Hematopoietic multipotent progenitor cell treated with erythropoietin and hydrocortisone succinate and interleukin-3 and kit ligand, for 6 days (in vitro differentiated cells): ENCODE data around the gene CD84.
"Not testable (repeated sequence)": the region's sequence is repeated elsewhere in the genome, so short reads cannot be mapped to it uniquely, and the experiment has no call there.

Experiments used
- DNase-seq: peaks from one replicate; pipeline ENCODE4 v3.0.0-alpha.2; 2015

CD84 gene

GRCh38 chr1:160567858-160568682 lies 11.2 kb downstream of the CD84 start:
- peak; percentile 85 for DNase-seq

- no peak for DNase-seq
Measured at GRCh38 chr1:160567341-160567740, 12.0 kb downstream of the CD84 start.

- no peak for DNase-seq
Measured at GRCh38 chr1:160565564-160565963, 13.7 kb downstream of the CD84 start.

- not testable (repeated sequence) for DNase-seq
Measured at GRCh38 chr1:160563230-160563629, 16.1 kb downstream of the CD84 start.

GRCh38 chr1:160562745-160563144 lies 16.6 kb downstream of the CD84 start:
- not testable (repeated sequence) for DNase-seq

GRCh38 chr1:160560806-160561205 lies 18.5 kb downstream of the CD84 start:
- no peak for DNase-seq

- DNase-seq: no peak
Measured at GRCh38 chr1:160560045-160560705, 19.1 kb downstream of the CD84 start.

- not testable (repeated sequence) for DNase-seq
Measured at GRCh38 chr1:160559437-160559836, 19.9 kb downstream of the CD84 start.

- DNase-seq: peak; percentile 74
Measured at GRCh38 chr1:160558660-160559380, 20.5 kb downstream of the CD84 start.

GRCh38 chr1:160553778-160554177 lies 25.5 kb downstream of the CD84 start:
- DNase-seq: no peak

GRCh38 chr1:160552425-160552824 lies 26.9 kb downstream of the CD84 start:
- DNase-seq: peak; percentile 43

- peak; percentile 70 for DNase-seq
Measured at GRCh38 chr1:160550572-160551034, 28.7 kb downstream of the CD84 start.

- DNase-seq: no peak
Measured at GRCh38 chr1:160549665-160550006, 29.7 kb downstream of the CD84 start.

- no peak for DNase-seq
Measured at GRCh38 chr1:160548960-160549664, 30.2 kb downstream of the CD84 start.

- no peak for DNase-seq
Measured at GRCh38 chr1:160548183-160548582, 31.1 kb downstream of the CD84 start.

GRCh38 chr1:160547422-160547821 lies 31.9 kb downstream of the CD84 start:
- DNase-seq: no peak

- DNase-seq: no peak
Measured at GRCh38 chr1:160546942-160547341, 32.4 kb downstream of the CD84 start.

GRCh38 chr1:160544647-160545046 lies 34.6 kb downstream of the CD84 start:
- peak; percentile 85 for DNase-seq

- DNase-seq: no peak
Measured at GRCh38 chr1:160542303-160542945, 36.9 kb downstream of the CD84 start.

- peak; percentile 30 for DNase-seq
Measured at GRCh38 chr1:160541622-160542302, 37.5 kb downstream of the CD84 start.

- no peak for DNase-seq
Measured at GRCh38 chr1:160540859-160541233, 38.5 kb downstream of the CD84 start.
